GM08714 (cell line): ENCODE results near the gene SPRED3.

ENCODE experiments used
- H3K4me3 ChIP-seq: fragments of 200-500 bp; sonication (Bioruptor generic); 2 replicates; pipeline ENCODE4 v1.5.1; 2014; ENCODE audit warnings: mild to moderate bottlenecking, low read length, inconsistent platforms
- ZNF274 ChIP-seq: IDR thresholded peaks from 2 replicates; pipeline ENCODE4 v1.6.1; 2012; ENCODE audit warnings: mild to moderate bottlenecking, low read depth, low read length

Gene SPRED3

GRCh38 chr19:38381138-38381537 lies 7.4 kb upstream of the SPRED3 start:
- no peak overlapping the region for H3K4me3 ChIP-seq
- TF ChIP-seq ZNF274 = no peak

GRCh38 chr19:38383184-38383583 lies 5.3 kb upstream of the SPRED3 start:
- no peak for TF ChIP-seq ZNF274
- no peak overlapping the region for H3K4me3 ChIP-seq

- TF ChIP-seq ZNF274 = no peak
- H3K4me3 ChIP-seq = no peak overlapping the region
Observed at GRCh38 chr19:38383743-38384142, 4.8 kb upstream of the SPRED3 start.

GRCh38 chr19:38384209-38385027 lies 4.1 kb upstream of the SPRED3 start:
- TF ChIP-seq ZNF274 = no peak
- no peak overlapping the region for H3K4me3 ChIP-seq

GRCh38 chr19:38385057-38385803 lies 3.3 kb upstream of the SPRED3 start:
- H3K4me3 ChIP-seq = no peak overlapping the region
- TF ChIP-seq ZNF274 = no peak

- no peak for TF ChIP-seq ZNF274
- H3K4me3 ChIP-seq = no peak overlapping the region
Observed at GRCh38 chr19:38385804-38386257, 2.7 kb upstream of the SPRED3 start.

- TF ChIP-seq ZNF274 = no peak
- no peak overlapping the region for H3K4me3 ChIP-seq
Observed at GRCh38 chr19:38386300-38386970, 2.1 kb upstream of the SPRED3 start.

- TF ChIP-seq ZNF274 = no peak
- H3K4me3 ChIP-seq = peak overlapping the region; percentile 53; the same call in 1 of the 2 replicates
Observed at GRCh38 chr19:38386971-38387549, 1.4 kb upstream of the SPRED3 start.

GRCh38 chr19:38387550-38388348 lies 748 bp upstream of the SPRED3 start, which contains the start of gene GGN:
Gene GGN, minus strand, starts transcription at chr19:38388034. Its CDS starts 773 bp downstream, at chr19:38387261.
- no peak for TF ChIP-seq ZNF274
- H3K4me3 ChIP-seq = peak within 1 kb of the TSS; percentile 53

GRCh38 chr19:38389101-38389925 lies 816 bp downstream of the SPRED3 start:
- TF ChIP-seq ZNF274 = no peak
- peak overlapping the region; percentile 7; the same call in 1 of the 2 replicates for H3K4me3 ChIP-seq

- no peak for TF ChIP-seq ZNF274
- no peak overlapping the region for H3K4me3 ChIP-seq
Observed at GRCh38 chr19:38389957-38390924, 1.7 kb downstream of the SPRED3 start.
